Mucosa of descending colon (tissue), 3 donors: ENCODE data around the gene COL24A1. TPM values are rescaled to one million over a fixed set of nuclear protein-coding genes. Genes with fewer than 3 reads are reported as not detected.

ENCODE experiments used
- ATAC-seq: fragments of 200-7000 bp; cut with Tn5 transposase; one replicate; pipeline ENCODE4 v1.9.1; 2020; ENCODE audit warnings: mild to moderate bottlenecking, moderate library complexity
- DNase-seq, 3 donors: peaks; one replicate each; pipeline ENCODE4 v3.0.0-alpha.2; 2020
- H3K36me3 ChIP-seq: fragments of 200-600 bp; one replicate; pipeline ENCODE4 v1.8.0; 2021; ENCODE audit warnings: low read depth, mild to moderate bottlenecking
- H3K4me1 ChIP-seq: fragments of 200-600 bp; one replicate; pipeline ENCODE4 v1.8.0; 2021; ENCODE audit warnings: low read depth, mild to moderate bottlenecking
- H3K4me3 ChIP-seq: fragments of 200-600 bp; one replicate; pipeline ENCODE4 v1.8.0; 2021; ENCODE audit warnings: mild to moderate bottlenecking
- H3K9me3 ChIP-seq: fragments of 200-600 bp; one replicate; pipeline ENCODE4 v1.8.0; 2021; ENCODE audit warnings: mild to moderate bottlenecking
- CTCF ChIP-seq: fragments of 200-600 bp; IDR thresholded peaks from one replicate; pipeline ENCODE4 v1.8.0; 2022; ENCODE audit warnings: antibody characterized with exemption, mild to moderate bottlenecking
- intact Hi-C, 2 donors: fragments of 100-400 bp; cut with DNase I in 1 of 2; cut with micrococcal nuclease in 1 of 2; formaldehyde crosslinking; loops; one replicate each; pipeline versions ENCODE4 v1.11.0 to v1.11.1; 2022; cut with DNase I, micrococcal nuclease
- total RNA-seq, 3 donors: library from RNA; stranded (reverse); fragmentation: NEBNext Ultra II Directional in 2 of 3; extraction: Animal tissue kit (Norgen Biotek cat#: 25700) in 2 of 3; gene quantifications; one replicate each; pipeline versions ENCODE4 v1.2.1 to v1.2.4, GENCODE V29; 2021 to 2023
- donor health status: DM: no; HTN: no; CAD: no; lungs with moderate emphysema.
- donor health status: DM: no; HTN: no; CAD: no.
- donor health status: DM: no; HTN: yes; CAD: no.

Gene COL24A1
- total RNA-seq, 3 donors from 2014 or later: 0.41 to 6.2 (median 1.1) TPM

- no peaks in the 10 kb centered on the region for H3K4me1 ChIP-seq
- intact Hi-C loops: no loop called here
- TF ChIP-seq CTCF: no peak
- no peaks in the 10 kb centered on the region for H3K9me3 ChIP-seq
- DNase-seq (no peak), ATAC-seq (no peak)
- no peak overlapping the region for H3K4me3 ChIP-seq
- H3K36me3 ChIP-seq: no peaks in the 10 kb centered on the region
Observed at GRCh38 chr1:86197206-86197855, 40.8 kb upstream of the COL24A1 start.

GRCh38 chr1:86195281-86195680 is 38.7 kb upstream of the COL24A1 start:
- H3K36me3 ChIP-seq: no peaks in the 10 kb centered on the region

DNA sequence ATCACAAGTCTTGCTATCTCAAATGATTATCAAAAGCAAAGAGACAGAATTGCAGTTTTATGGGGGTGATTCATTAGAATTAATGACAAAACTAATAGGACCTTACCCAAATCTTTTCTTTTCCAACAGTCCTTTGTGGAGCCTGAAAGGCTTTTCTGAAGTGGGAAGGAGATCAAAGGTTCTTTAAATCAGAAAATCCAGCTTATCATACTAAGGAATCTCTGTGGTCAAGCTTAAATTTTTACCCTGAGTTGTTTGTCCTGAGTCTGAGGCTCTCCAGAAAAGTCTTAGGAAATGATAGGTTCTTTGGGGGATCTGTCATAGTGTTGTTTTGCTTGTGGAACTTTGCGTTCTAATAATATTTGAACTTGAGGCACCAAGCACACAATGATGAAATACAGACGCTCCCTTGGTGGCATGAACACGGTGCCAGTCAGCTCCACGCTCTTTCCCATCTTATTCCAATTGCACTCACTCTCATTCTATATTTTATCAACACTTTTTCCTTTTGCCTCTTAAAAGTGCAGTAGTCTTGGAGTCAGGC is 38.0 kb upstream of the COL24A1 start:
- no peak overlapping the region for H3K4me3 ChIP-seq
- no peaks in the 10 kb centered on the region for H3K4me1 ChIP-seq
- ATAC-seq (no peak), DNase-seq (no peak)
- intact Hi-C loops: no loop called here
- TF ChIP-seq CTCF: no peak
- H3K9me3 ChIP-seq: no peaks in the 10 kb centered on the region
- no peaks in the 10 kb centered on the region for H3K36me3 ChIP-seq

More at GRCh38 chr1:86195281-86195680, 38.7 kb upstream of the COL24A1 start:
- H3K4me3 ChIP-seq: no peak overlapping the region
- DNase-seq (no peak), ATAC-seq (no peak)
- no peaks in the 10 kb centered on the region for H3K4me1 ChIP-seq
- intact Hi-C loops: no loop called here
- no peaks in the 10 kb centered on the region for H3K9me3 ChIP-seq
- TF ChIP-seq CTCF: no peak

DNA sequence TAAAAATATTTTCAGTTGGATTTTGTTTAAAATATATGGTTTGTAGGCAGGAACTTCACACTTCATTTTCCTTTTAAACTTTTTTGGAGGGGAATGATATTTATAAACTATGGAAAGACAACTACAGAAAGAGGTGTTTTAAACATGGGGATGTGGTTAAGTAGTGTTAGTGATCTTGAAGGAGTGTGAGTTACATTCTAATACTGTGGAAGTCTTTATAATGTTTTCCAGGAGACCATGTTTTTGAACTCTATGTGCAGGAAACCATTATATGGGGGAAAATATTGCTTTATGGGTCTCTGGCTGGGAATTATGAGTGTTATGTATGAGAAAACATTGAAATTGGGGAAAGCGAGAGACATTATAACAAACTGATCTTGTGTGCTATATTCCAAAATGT is 35.8 kb upstream of the COL24A1 start:
- DNase-seq (no peak), ATAC-seq (no peak)
- no peaks in the 10 kb centered on the region for H3K36me3 ChIP-seq
- H3K4me1 ChIP-seq: no peaks in the 10 kb centered on the region
- no peak for TF ChIP-seq CTCF
- H3K9me3 ChIP-seq: no peaks in the 10 kb centered on the region
- intact Hi-C loops: no loop called here
- H3K4me3 ChIP-seq: no peak overlapping the region

- TF ChIP-seq CTCF: no peak
- Histone ChIP-seq H3K4me1 (no peaks in the 10 kb centered on the region), H3K4me3 (no peak overlapping the region), H3K36me3 (no peaks in the 10 kb centered on the region), H3K9me3 (no peaks in the 10 kb centered on the region)
- intact Hi-C loops: no loop called here
- ATAC-seq (no peak), DNase-seq (no peak)
Observed at GRCh38 chr1:86191958-86192357, 35.4 kb upstream of the COL24A1 start.

GRCh38 chr1:86190873-86191272 is 34.3 kb upstream of the COL24A1 start:
- intact Hi-C loops: no loop called here
- H3K4me3 ChIP-seq: no peak overlapping the region
- no peaks in the 10 kb centered on the region for H3K9me3 ChIP-seq
- no peaks in the 10 kb centered on the region for H3K4me1 ChIP-seq
- DNase-seq (no peak), ATAC-seq (no peak)
- no peak for TF ChIP-seq CTCF
- H3K36me3 ChIP-seq: no peaks in the 10 kb centered on the region
